ENCODE measurements around the gene IL1RAPL2.

GRCh38 chrX:105700331-105700730, 1134.3 kb downstream of the IL1RAPL2 start:
- TF ChIP-seq CTCF (IDR thresholded peaks at IDR 0.05) (no peak), POLR2A (IDR thresholded peaks at IDR 0.05; ENCODE audit: low read depth) (no peak), POLR2AphosphoS5 (IDR thresholded peaks at IDR 0.05) (no peak), EP300 (IDR thresholded peaks at IDR 0.05) (no peak)

Data from esophagus muscularis mucosa (tissue), 4 donors.